Spinal cord (tissue), 10 donors: Measurements from ENCODE around the gene SHTN1. TPM values are rescaled to one million over a fixed set of nuclear protein-coding genes. Genes with fewer than 3 reads are reported as not detected.
A peak's percentile ranks its signal among the peaks of the same experiment; 100 is the strongest.

Experiments used
- DNase-seq, 6 donors: peaks; one replicate each; pipeline versions ENCODE4 v3.0.0 to v3.0.0-alpha.2; 2013 to 2015; ENCODE audit warnings: low spot score in 6 of 6, low read depth in 4 of 6
- H3K27ac ChIP-seq: one replicate; pipeline ENCODE4 v1.5.1; 2013; ENCODE audit warnings: low read depth, low read length, control low read depth
- H3K27me3 ChIP-seq: one replicate; pipeline ENCODE4 v1.6.1; 2013; ENCODE audit warnings: low read length; ENCODE audit not compliant: control insufficient read depth, insufficient read depth
- H3K36me3 ChIP-seq: one replicate; pipeline ENCODE4 v1.6.1; 2013; ENCODE audit warnings: low read length; ENCODE audit not compliant: control insufficient read depth, insufficient read depth
- H3K4me1 ChIP-seq: one replicate; pipeline ENCODE4 v1.6.1; 2013; ENCODE audit warnings: low read length; ENCODE audit not compliant: control insufficient read depth, insufficient read depth
- H3K4me3 ChIP-seq: one replicate; pipeline ENCODE4 v1.5.1; 2013; ENCODE audit warnings: low read depth, low read length, control low read depth
- H3K9me3 ChIP-seq: one replicate; pipeline ENCODE4 v1.6.1; 2013; ENCODE audit warnings: low read length; ENCODE audit not compliant: control insufficient read depth, insufficient read depth
- WGBS: methylation state at CpG from one replicate; pipeline ENCODE4 v1.1.5; 2013; ENCODE audit warnings: missing lambda C conversion rate; ENCODE audit not compliant: insufficient coverage; 5-methylcytosine and 5-hydroxymethylcytosine counted together
- polyA plus RNA-seq, 2 donors: library from polyadenylated mRNA; unstranded; fragments of 120-200 nt; gene quantifications; one replicate each; pipeline ENCODE4 v1.2.1, GENCODE V29; 2013; ENCODE audit not compliant: insufficient read length in 2 of 2
- total RNA-seq, 2 donors: library from RNA; depleted of rRNA in 1 of 2; stranded (reverse); fragments of 120-200 nt in 1 of 2; fragments of >200 nt in 1 of 2; gene quantifications; one replicate each; pipeline versions ENCODE4 v1.2.3 to v1.2.4, GENCODE V29; 2013 to 2014
- donor health status: healthy.

Gene SHTN1
- total and polyA plus RNA-seq, 4 donors = 17.0 to 110 (median 62.1) TPM

GRCh38 chr10:116944911-116945310 is 60.1 kb downstream of the SHTN1 start:
- H3K27me3 ChIP-seq = no peaks in the 10 kb centered on the region
- peaks cover 3% of the 10 kb centered on the region for H3K36me3 ChIP-seq
- no peaks in the 10 kb centered on the region for H3K4me1 ChIP-seq
- no peaks in the 10 kb centered on the region for H3K9me3 ChIP-seq
- no peak for DNase-seq
- H3K4me3 ChIP-seq = no peak overlapping the region
- no CpG with 5 or more reads among the region's 2 CpGs for WGBS
- H3K27ac ChIP-seq = no peak overlapping the region

- DNase-seq = peak in 1 of 6 donors; percentile 72
- peaks cover 2% of the 10 kb centered on the region for H3K36me3 ChIP-seq
- H3K9me3 ChIP-seq = no peaks in the 10 kb centered on the region
- no peaks in the 10 kb centered on the region for H3K4me1 ChIP-seq
- H3K4me3 ChIP-seq = no peak overlapping the region
- H3K27ac ChIP-seq = no peak overlapping the region
- 100% methylated on average over 6 of the region's 6 CpGs for WGBS
- no peaks in the 10 kb centered on the region for H3K27me3 ChIP-seq
Measured at GRCh38 chr10:116931806-116932205, 73.2 kb downstream of the SHTN1 start.

DNA sequence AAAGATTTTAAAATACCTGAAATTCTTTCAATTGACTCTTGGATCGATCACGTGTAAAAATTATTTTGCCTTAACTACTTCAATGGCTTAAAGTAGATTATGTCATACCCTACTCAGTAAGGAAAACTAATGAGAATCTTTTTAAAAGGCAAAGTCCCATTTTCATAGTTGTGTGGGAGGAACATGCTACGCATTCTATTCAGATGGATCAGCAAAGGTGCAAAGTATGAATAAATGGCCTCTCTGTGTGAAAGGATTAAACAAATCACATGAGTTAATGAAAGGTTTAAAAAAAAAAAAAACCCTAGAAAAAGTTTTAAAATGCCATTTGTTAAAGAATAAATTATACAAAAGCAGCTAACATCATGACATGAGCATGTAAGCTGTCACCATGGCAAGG is 78.6 kb downstream of the SHTN1 start:
- Histone ChIP-seq H3K4me1 (no peaks in the 10 kb centered on the region), H3K9me3 (no peaks in the 10 kb centered on the region), H3K27ac (no peak overlapping the region), H3K27me3 (no peaks in the 10 kb centered on the region), H3K36me3 (no peaks in the 10 kb centered on the region), H3K4me3 (no peak overlapping the region)
- no peak for DNase-seq
- WGBS = no CpG with 5 or more reads among the region's 3 CpGs

DNA sequence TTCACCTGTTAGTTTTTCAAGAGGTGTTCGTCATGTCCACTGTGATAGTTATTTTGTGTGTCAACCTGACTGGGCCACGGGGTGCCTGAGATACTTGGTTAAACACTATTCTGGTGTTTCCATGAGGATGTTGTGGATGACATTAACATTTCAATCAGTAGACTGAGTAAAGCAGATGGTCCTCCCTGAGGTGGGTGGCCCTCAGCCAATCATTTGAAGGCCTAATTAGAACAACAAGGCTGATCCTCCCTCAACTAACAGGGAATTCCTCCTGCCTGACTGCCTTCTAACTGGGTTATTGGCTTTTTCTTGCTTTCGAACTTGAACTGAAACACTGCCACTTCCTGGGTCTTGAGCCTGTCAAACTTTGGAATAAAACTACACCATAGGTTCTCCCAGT is 79.9 kb downstream of the SHTN1 start:
- no peaks in the 10 kb centered on the region for H3K27me3 ChIP-seq
- no peak overlapping the region for H3K4me3 ChIP-seq
- DNase-seq = peak in 2 of 6 donors; percentile 22 to 51
- H3K9me3 ChIP-seq = no peaks in the 10 kb centered on the region
- H3K36me3 ChIP-seq = no peaks in the 10 kb centered on the region
- 76% methylated on average over 2 of the region's 3 CpGs for WGBS
- H3K4me1 ChIP-seq = no peaks in the 10 kb centered on the region
- H3K27ac ChIP-seq = no peak overlapping the region

DNA sequence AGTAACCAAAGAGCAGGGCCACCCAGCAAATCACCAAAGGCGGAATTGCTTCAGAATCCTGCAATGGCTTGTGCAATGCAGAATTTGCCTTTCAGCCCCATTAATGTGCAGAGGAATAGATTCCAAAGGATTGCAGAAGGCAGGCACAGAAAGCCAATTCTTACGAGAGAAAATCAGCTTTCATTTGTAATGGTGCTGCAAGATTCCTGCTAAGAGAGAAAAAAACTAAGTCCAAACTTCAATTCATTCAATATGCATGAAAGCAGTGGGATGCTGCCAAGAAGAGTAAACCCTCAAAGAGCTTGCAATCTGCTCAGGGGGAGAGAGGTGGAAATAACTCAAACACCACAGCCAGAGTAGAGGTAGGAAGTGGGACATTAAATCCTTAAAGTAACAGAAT is 85.3 kb downstream of the SHTN1 start:
- WGBS = 88% methylated on average over 1 of the region's 2 CpGs
- Histone ChIP-seq H3K27me3 (no peaks in the 10 kb centered on the region), H3K4me3 (no peak overlapping the region), H3K27ac (no peak overlapping the region), H3K4me1 (no peaks in the 10 kb centered on the region), H3K9me3 (no peaks in the 10 kb centered on the region), H3K36me3 (no peaks in the 10 kb centered on the region)
- DNase-seq = peak in 1 of 6 donors; percentile 62

GRCh38 chr10:116919164-116919563 is 85.8 kb downstream of the SHTN1 start:
- no peak overlapping the region for H3K27ac ChIP-seq
- DNase-seq = peak in 1 of 6 donors; percentile 42

DNA sequence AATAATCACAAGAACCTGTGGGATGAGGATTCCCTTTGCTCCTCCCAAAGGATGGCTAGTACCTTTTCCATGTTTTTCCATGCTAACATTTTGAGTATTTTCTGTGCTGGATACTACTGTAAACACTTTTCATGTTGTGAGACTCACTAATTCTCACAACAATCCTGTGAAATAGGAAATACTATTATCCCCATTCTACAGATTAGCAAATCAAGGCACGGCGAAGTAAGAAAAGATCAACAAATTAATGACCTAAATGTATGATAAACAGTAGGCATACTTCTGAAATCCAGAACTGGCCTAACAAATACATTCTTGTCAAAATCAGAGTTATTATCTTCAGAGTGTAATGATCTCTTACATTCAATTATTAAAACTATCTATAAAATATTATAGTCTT is 86.4 kb downstream of the SHTN1 start:
- Histone ChIP-seq H3K36me3 (no peaks in the 10 kb centered on the region), H3K4me3 (no peak overlapping the region), H3K27me3 (no peaks in the 10 kb centered on the region), H3K9me3 (no peaks in the 10 kb centered on the region), H3K27ac (no peak overlapping the region), H3K4me1 (no peaks in the 10 kb centered on the region)
- no CpG with 5 or more reads among the region's 2 CpGs for WGBS
- DNase-seq = no peak

More at GRCh38 chr10:116919164-116919563, 85.8 kb downstream of the SHTN1 start:
- WGBS = no CpG with 5 or more reads among the region's 2 CpGs
- Histone ChIP-seq H3K4me3 (no peak overlapping the region), H3K36me3 (no peaks in the 10 kb centered on the region), H3K27me3 (no peaks in the 10 kb centered on the region), H3K9me3 (no peaks in the 10 kb centered on the region), H3K4me1 (no peaks in the 10 kb centered on the region)

- H3K27me3 ChIP-seq = no peaks in the 10 kb centered on the region
- H3K4me3 ChIP-seq = no peak overlapping the region
- no peaks in the 10 kb centered on the region for H3K36me3 ChIP-seq
- peak in 2 of 6 donors; percentile 87 to 88 for DNase-seq
- H3K27ac ChIP-seq = no peak overlapping the region
- H3K4me1 ChIP-seq = no peaks in the 10 kb centered on the region
- H3K9me3 ChIP-seq = no peaks in the 10 kb centered on the region
- WGBS = no CpG with 5 or more reads among the region's 3 CpGs
Measured at GRCh38 chr10:116917481-116917880, 87.5 kb downstream of the SHTN1 start.

DNA sequence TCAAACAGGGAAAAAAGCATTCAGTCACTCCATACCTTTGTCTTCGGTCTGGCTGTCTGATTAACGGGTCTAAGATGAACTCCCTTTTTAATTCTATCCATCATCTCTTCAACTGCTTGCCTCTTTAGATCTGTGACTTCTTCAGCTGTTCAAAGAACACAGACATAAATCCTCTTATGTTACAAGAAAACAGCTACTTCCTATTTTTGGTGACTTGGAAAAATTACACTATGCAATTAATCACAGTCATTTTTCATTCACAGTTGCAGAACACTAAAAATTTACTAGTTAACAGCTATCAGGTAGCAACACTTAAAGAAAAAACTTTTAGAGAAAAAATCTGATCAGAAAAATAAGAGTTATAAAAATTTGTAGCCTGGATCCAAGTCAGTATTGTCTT is 89.6 kb downstream of the SHTN1 start:
- no peaks in the 10 kb centered on the region for H3K36me3 ChIP-seq
- no peak for DNase-seq
- no peak overlapping the region for H3K27ac ChIP-seq
- WGBS = 92% methylated on average over 2 of the region's 2 CpGs
- H3K27me3 ChIP-seq = no peaks in the 10 kb centered on the region
- no peaks in the 10 kb centered on the region for H3K9me3 ChIP-seq
- no peak overlapping the region for H3K4me3 ChIP-seq
- no peaks in the 10 kb centered on the region for H3K4me1 ChIP-seq

- Histone ChIP-seq H3K4me3 (no peak overlapping the region), H3K36me3 (no peaks in the 10 kb centered on the region), H3K9me3 (no peaks in the 10 kb centered on the region), H3K4me1 (no peaks in the 10 kb centered on the region), H3K27ac (no peak overlapping the region), H3K27me3 (no peaks in the 10 kb centered on the region)
- peak in 1 of 6 donors; percentile 94 for DNase-seq
- WGBS = no CpG with 5 or more reads among the region's 1 CpG
Measured at GRCh38 chr10:116913695-116914094, 91.3 kb downstream of the SHTN1 start.
